GM12878 (cell line): ENCODE data around the gene MN1. TPM values are rescaled to one million over a fixed set of nuclear protein-coding genes. Genes with fewer than 3 reads are reported as not detected.

Experiments used
- ATAC-seq: fragments of 200-7000 bp; cut with Tn5 transposase; 3 replicates; pipeline ENCODE4 v1.9.1; 2020; ENCODE audit warnings: mild to moderate bottlenecking, moderate library complexity
- BruUV-seq: library from RNA; stranded (reverse); fragments of 400-500 nt; replicated peaks from 2 replicates; lab custom pipeline; 2021; lab: Mats Ljungman, UMichigan
- CTCF ChIA-PET: fragments of 300-600 bp; sonication (Branson Sonifier 250); formaldehyde crosslinking; extraction: SDS; loops from one replicate; lab custom pipeline; 2021; ENCODE audit warnings: inconsistent platforms; lab: Yijun Ruan, JAX
- POLR2A ChIA-PET: fragments of 350-600 bp; formaldehyde crosslinking; extraction: SDS; loops from one replicate; lab custom pipeline; 2021; ENCODE audit warnings: inconsistent platforms; lab: Charles Lee
- RAD21 ChIA-PET: fragments of 300-600 bp; sonication (Branson Sonifier 250); formaldehyde crosslinking; loops from one replicate; lab custom pipeline; 2023; ENCODE audit warnings: antibody characterized with exemption; ENCODE audit not compliant: unreplicated experiment; lab: Charles Lee
- SMC1A ChIA-PET: fragments of 300-600 bp; sonication (Branson Sonifier 250); formaldehyde crosslinking; loops from one replicate; lab custom pipeline; 2023; ENCODE audit not compliant: unreplicated experiment, uncharacterized antibody; lab: Charles Lee
- DNase-seq: peaks from one replicate; pipeline ENCODE4 v3.0.0-alpha.2; 2011; ENCODE audit warnings: low read depth, low spot score
- FAIRE-seq: peaks from 3 replicates; lab custom pipeline; 2011; peaks lifted over from hg19 to GRCh38; lab: Jason Lieb, UNC
- H2AFZ ChIP-seq: 2 replicates; pipeline ENCODE4 v1.6.0; 2011; ENCODE audit warnings: low read depth, low read length, control low read depth; ENCODE audit not compliant: control insufficient read depth
- H3K27ac ChIP-seq: 2 replicates; pipeline ENCODE4 v1.5.1; 2011; ENCODE audit warnings: control low read depth; ENCODE audit not compliant: control insufficient read depth, insufficient read depth
- H3K27me3 ChIP-seq, 2 experiments: replicated peaks in 1 of 2; 2 replicates each; pipeline versions ENCODE4 v1.6.0 to v1.6.1; 2011; ENCODE audit warnings: low read length in 1 of 2; ENCODE audit not compliant: control insufficient read depth in 2 of 2, insufficient read depth in 2 of 2
- H3K36me3 ChIP-seq, 2 experiments: 2 replicates each; pipeline ENCODE4 v1.5.1; 2011; ENCODE audit warnings: low read length in 1 of 2; ENCODE audit not compliant: control insufficient read depth in 2 of 2, insufficient read depth in 2 of 2
- H3K4me1 ChIP-seq: 2 replicates; pipeline ENCODE4 v1.6.1; 2011; ENCODE audit warnings: mild to moderate bottlenecking, low read length, moderate library complexity, mixed read lengths; ENCODE audit not compliant: control insufficient read depth, insufficient read depth
- H3K4me2 ChIP-seq: 2 replicates; pipeline ENCODE4 v1.6.0; 2011; ENCODE audit warnings: control low read depth; ENCODE audit not compliant: control insufficient read depth, insufficient read depth
- H3K4me3 ChIP-seq: fragments of 200-600 bp; sonication (generic); 2 replicates; pipeline ENCODE4 v1.5.1; 2016
- H3K79me2 ChIP-seq: 2 replicates; pipeline ENCODE4 v1.6.0; 2011; ENCODE audit warnings: low read length; ENCODE audit not compliant: control insufficient read depth, insufficient read depth
- H3K9ac ChIP-seq: 2 replicates; pipeline ENCODE4 v1.8.0; 2011; ENCODE audit warnings: low read length, control low read depth, mixed read lengths; ENCODE audit not compliant: control insufficient read depth, insufficient read depth
- H3K9me3 ChIP-seq: replicated peaks from 3 replicates; pipeline ENCODE4 v1.5.1; 2011; ENCODE audit warnings: mild to moderate bottlenecking, low read length; ENCODE audit not compliant: control insufficient read depth, insufficient read depth
- H4K20me1 ChIP-seq: 2 replicates; pipeline ENCODE4 v1.6.0; 2011; ENCODE audit not compliant: control insufficient read depth, insufficient read depth
- CBFB ChIP-seq: IDR thresholded peaks from 2 replicates; pipeline ENCODE4 v1.6.1; 2016; ENCODE audit warnings: antibody characterized with exemption, low read depth
- HDAC6 ChIP-seq: fragments of 200-600 bp; sonication (generic); IDR thresholded peaks from one replicate; pipeline ENCODE4 v1.8.0; 2017; ENCODE audit warnings: antibody characterized with exemption; ENCODE audit not compliant: unreplicated experiment
- HDGF ChIP-seq: fragments of 450-650 bp; IDR thresholded peaks from 2 replicates; pipeline ENCODE4 v1.6.1; 2016; ENCODE audit warnings: antibody characterized with exemption
- MTA2 ChIP-seq: fragments of 450-650 bp; IDR thresholded peaks from 2 replicates; pipeline ENCODE4 v1.6.1; 2016; ENCODE audit warnings: low read depth, mild to moderate bottlenecking, moderate library complexity
- MXI1 ChIP-seq: fragments of 150-350 bp; IDR thresholded peaks from 2 replicates; pipeline ENCODE4 v1.6.1; 2011; ENCODE audit warnings: low read depth, mild to moderate bottlenecking, inconsistent platforms, low read length, improper control_type of control experiment
- POLR2A ChIP-seq: IDR thresholded peaks from 2 replicates; pipeline ENCODE4 v1.6.1; 2011; ENCODE audit warnings: low read depth, mild to moderate bottlenecking, low read length
- SP1 ChIP-seq: IDR thresholded peaks from one replicate; pipeline ENCODE4 v1.6.1; 2011; ENCODE audit warnings: low read depth, low read length
- SREBF1 ChIP-seq: IDR thresholded peaks from 2 replicates; pipeline ENCODE4 v1.6.1; 2012; ENCODE audit warnings: mild to moderate bottlenecking, low read length
- ZBED1 ChIP-seq: IDR thresholded peaks from 2 replicates; pipeline ENCODE4 v1.6.1; 2016; ENCODE audit warnings: borderline replicate concordance
- ZBTB11 ChIP-seq: fragments of 450-650 bp; formaldehyde crosslinking; IDR thresholded peaks from 2 replicates; pipeline ENCODE4 v1.5.0; 2022; ENCODE audit warnings: mild to moderate bottlenecking, missing genetic modification characterization
- ZNF592 ChIP-seq: fragments of 450-650 bp; IDR thresholded peaks from 2 replicates; pipeline ENCODE4 v1.6.1; 2017; ENCODE audit warnings: mild to moderate bottlenecking, moderate library complexity
- WGBS: methylation state at CpG from one replicate; pipeline ENCODE4 v1.1.6; 2016; ENCODE audit warnings: low lambda C conversion rate; ENCODE audit not compliant: insufficient replicate concordance, insufficient coverage; ENCODE audit errors: missing lambda C conversion rate; 5-methylcytosine and 5-hydroxymethylcytosine counted together
- in situ Hi-C: fragments of 300-500 bp; cut with MboI; formaldehyde crosslinking; loops from 9 replicates; pipeline ENCODE4 v1.14.3; 2018; ENCODE audit warnings: mixed read lengths
- intact Hi-C: fragments of 100-400 bp; cut with micrococcal nuclease; formaldehyde crosslinking; loops from one replicate; pipeline ENCODE4 v1.14.2; 2022; ENCODE audit not compliant: unreplicated experiment
- polyA plus RNA-seq, 11 experiments: library from polyadenylated mRNA; depleted of rRNA in 4 of 11; unstranded in 6 of 11; stranded (reverse) in 5 of 11; fragments of >200 nt; fragmentation: Nextera tagmentation in 4 of 11; fragmentation: Illumina TruSeq in 1 of 11; extraction: Ambion mirVana in 4 of 11; extraction: Trizol in 1 of 11; gene quantifications; 1 replicate in 1 of 11; 2 replicates in 10 of 11; pipeline versions ENCODE4 v1.2.1 to v1.2.3, GENCODE V29; 2011 to 2016; ENCODE audit warnings: inconsistent platforms in 2 of 11, missing spikeins in 2 of 11, low read depth in 1 of 11
- total RNA-seq, 4 experiments: library from RNA; depleted of rRNA in 3 of 4; stranded (reverse); fragments of >200 nt in 3 of 4; fragmentation: Illumina TruSeq in 1 of 4; extraction: Trizol in 1 of 4; gene quantifications; 2 replicates each; pipeline versions ENCODE4 v1.2.1 to v1.2.3, GENCODE V29; 2013 to 2021
- TF ChIP-seq, protein P1 (sequence below): fragments of 450-650 bp; IDR thresholded peaks from 2 replicates; pipeline ENCODE4 v1.6.1; 2017; ENCODE audit warnings: mild to moderate bottlenecking, low read depth, inconsistent platforms; ENCODE audit not compliant: poor library complexity, severe bottlenecking
- TF ChIP-seq, protein P2 (sequence below): fragments of 450-650 bp; IDR thresholded peaks from 2 replicates; pipeline ENCODE4 v1.6.1; 2017; ENCODE audit warnings: antibody characterized with exemption, mild to moderate bottlenecking, moderate library complexity

The MN1 gene
- total and polyA plus RNA-seq, 10 of the 15 experiments (the other 5 are each of a cell fraction or from before 2014, with no cell fraction given) = under 0.01 to 0.24 (median 0.03) TPM; not detected in 3

- in situ Hi-C loops = no loop called here
- no peaks in the 10 kb centered on the region for H3K4me1 ChIP-seq
- ChIA-PET CTCF (no interaction called here), SMC1A (no interaction called here), POLR2A (no interaction called here), RAD21 (no interaction called here)
- no peak for TF ChIP-seq MXI1
- TF ChIP-seq, protein P1, sequence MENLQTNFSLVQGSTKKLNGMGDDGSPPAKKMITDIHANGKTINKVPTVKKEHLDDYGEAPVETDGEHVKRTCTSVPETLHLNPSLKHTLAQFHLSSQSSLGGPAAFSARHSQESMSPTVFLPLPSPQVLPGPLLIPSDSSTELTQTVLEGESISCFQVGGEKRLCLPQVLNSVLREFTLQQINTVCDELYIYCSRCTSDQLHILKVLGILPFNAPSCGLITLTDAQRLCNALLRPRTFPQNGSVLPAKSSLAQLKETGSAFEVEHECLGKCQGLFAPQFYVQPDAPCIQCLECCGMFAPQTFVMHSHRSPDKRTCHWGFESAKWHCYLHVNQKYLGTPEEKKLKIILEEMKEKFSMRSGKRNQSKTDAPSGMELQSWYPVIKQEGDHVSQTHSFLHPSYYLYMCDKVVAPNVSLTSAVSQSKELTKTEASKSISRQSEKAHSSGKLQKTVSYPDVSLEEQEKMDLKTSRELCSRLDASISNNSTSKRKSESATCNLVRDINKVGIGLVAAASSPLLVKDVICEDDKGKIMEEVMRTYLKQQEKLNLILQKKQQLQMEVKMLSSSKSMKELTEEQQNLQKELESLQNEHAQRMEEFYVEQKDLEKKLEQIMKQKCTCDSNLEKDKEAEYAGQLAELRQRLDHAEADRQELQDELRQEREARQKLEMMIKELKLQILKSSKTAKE = no peak
- no peak for TF ChIP-seq ZNF592
- TF ChIP-seq SP1 = no peak
- no peak for TF ChIP-seq ZBED1
- no peak for TF ChIP-seq CBFB
- TF ChIP-seq HDGF = no peak
- no peak for TF ChIP-seq ZBTB11 (CRISPR knock-in tag)
- no peak for TF ChIP-seq SREBF1
- TF ChIP-seq, protein P2, sequence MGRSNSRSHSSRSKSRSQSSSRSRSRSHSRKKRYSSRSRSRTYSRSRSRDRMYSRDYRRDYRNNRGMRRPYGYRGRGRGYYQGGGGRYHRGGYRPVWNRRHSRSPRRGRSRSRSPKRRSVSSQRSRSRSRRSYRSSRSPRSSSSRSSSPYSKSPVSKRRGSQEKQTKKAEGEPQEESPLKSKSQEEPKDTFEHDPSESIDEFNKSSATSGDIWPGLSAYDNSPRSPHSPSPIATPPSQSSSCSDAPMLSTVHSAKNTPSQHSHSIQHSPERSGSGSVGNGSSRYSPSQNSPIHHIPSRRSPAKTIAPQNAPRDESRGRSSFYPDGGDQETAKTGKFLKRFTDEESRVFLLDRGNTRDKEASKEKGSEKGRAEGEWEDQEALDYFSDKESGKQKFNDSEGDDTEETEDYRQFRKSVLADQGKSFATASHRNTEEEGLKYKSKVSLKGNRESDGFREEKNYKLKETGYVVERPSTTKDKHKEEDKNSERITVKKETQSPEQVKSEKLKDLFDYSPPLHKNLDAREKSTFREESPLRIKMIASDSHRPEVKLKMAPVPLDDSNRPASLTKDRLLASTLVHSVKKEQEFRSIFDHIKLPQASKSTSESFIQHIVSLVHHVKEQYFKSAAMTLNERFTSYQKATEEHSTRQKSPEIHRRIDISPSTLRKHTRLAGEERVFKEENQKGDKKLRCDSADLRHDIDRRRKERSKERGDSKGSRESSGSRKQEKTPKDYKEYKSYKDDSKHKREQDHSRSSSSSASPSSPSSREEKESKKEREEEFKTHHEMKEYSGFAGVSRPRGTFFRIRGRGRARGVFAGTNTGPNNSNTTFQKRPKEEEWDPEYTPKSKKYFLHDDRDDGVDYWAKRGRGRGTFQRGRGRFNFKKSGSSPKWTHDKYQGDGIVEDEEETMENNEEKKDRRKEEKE = no peak
- TF ChIP-seq POLR2A = no peak
- no peak for TF ChIP-seq MTA2
- no peak for TF ChIP-seq HDAC6
- no TSS peak for BruUV-seq
- intact Hi-C loops = no loop called here
- 97% methylated on average over 5 of the region's 5 CpGs for WGBS
- H3K9ac ChIP-seq = no peak overlapping the region
- H3K36me3 ChIP-seq = peaks cover 6 to 17% of the 10 kb centered on the region in 2 experiments
- no peaks in the 10 kb centered on the region for H3K79me2 ChIP-seq
- H3K27ac ChIP-seq = no peak overlapping the region
- DNase-seq (no peak), ATAC-seq (no peak), FAIRE-seq (no peak)
- no peak overlapping the region for H3K4me3 ChIP-seq
- no peaks in the 10 kb centered on the region for H3K9me3 ChIP-seq
- H3K4me2 ChIP-seq = no peak overlapping the region
- no peak overlapping the region for H2AFZ ChIP-seq
- no peaks in the 10 kb centered on the region for H4K20me1 ChIP-seq
- no peaks in the 10 kb centered on the region for H3K27me3 ChIP-seq
Measured at GRCh38 chr22:27846248-27846757, 44.7 kb upstream of the MN1 start.
